HuH-7 (cell line): ENCODE measurements around the gene ANKRD44.
"Not testable (repeated sequence)": the region's sequence is repeated elsewhere in the genome, so short reads cannot be mapped to it uniquely, and the experiment has no call there.

Experiments
- DNase-seq: peaks from one replicate; pipeline ENCODE4 v3.0.0; 2011; ENCODE audit warnings: low spot score

The ANKRD44 gene

DNA sequence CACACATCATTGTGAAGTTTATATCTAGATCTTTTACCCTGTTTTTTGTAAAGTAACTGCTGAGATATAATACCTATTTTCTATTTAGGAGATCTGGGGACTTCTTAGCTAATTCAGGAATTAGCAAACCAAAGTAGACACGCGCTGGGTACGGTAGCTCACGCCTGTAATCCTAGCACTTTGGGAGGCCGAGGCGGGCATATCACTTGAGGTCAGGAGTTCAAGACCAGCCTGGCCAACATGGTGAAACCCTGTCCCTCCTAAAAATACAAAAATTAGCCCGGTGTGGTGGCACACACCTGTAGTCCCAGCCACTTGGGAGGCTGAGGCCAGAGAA is 23.0 kb downstream of the ANKRD44 start:
- DNase-seq = not testable (repeated sequence)

DNA sequence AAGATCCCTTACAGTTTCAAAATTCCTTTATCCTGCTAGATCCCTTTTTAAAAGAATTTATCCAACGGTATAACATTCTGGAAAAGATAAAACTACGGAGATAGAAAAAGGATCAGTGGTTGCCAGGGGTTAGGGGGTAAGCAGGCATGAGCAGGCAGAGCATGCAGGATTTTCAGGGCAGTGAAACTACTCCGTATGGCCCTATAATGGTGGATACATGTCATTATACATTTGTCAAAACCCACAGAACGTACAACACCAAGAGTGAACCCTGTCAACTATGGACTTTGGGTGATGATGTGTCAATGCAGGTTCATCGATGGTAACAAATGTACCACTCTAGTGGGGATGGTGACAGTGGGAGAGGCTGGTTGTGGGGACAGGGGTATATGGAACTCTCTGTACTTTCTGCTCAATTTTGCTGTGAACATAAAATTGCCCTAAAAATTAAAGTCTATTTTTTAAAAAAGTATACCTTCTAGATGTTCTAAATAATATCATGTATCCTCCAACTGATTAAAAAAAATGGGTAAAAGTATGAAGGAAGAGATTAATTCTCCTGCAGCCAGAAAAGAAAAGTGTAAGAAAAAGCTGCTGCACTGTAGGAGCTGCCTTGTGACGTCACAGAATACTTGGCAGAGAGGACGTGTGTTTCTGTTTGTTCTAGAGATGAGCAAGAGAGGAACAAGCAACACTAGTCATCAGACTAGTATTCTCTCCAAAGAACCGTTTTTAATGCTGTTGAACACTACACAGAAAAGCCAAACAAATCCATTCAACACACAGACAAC is 23.6 kb downstream of the ANKRD44 start:
- DNase-seq = no peak

GRCh38 chr2:197285361-197285760 is 25.2 kb downstream of the ANKRD44 start:
- no peak for DNase-seq

GRCh38 chr2:197284956-197285355 is 25.6 kb downstream of the ANKRD44 start:
- DNase-seq = no peak

DNA sequence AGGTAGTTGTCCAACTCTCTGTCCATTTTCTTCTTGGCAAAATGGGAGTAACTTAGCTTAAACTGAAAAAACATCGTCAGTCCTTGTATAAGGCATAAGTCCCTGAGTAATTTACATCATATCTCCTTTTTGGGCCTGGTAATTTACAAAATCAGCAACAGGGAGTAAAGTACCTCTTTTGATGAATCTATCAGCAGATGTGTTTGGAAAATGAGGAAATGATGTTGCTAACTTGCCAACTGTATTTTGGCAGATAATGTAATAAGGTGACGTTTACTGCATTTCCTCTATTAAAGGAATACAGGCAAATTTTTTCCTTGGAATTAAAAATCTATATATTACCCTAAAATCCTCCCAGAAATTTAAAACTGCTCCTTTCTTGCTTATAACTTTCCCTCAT is 29.2 kb downstream of the ANKRD44 start:
- DNase-seq = no peak

- no peak for DNase-seq
Measured at GRCh38 chr2:197280015-197280702, 30.4 kb downstream of the ANKRD44 start.

DNA sequence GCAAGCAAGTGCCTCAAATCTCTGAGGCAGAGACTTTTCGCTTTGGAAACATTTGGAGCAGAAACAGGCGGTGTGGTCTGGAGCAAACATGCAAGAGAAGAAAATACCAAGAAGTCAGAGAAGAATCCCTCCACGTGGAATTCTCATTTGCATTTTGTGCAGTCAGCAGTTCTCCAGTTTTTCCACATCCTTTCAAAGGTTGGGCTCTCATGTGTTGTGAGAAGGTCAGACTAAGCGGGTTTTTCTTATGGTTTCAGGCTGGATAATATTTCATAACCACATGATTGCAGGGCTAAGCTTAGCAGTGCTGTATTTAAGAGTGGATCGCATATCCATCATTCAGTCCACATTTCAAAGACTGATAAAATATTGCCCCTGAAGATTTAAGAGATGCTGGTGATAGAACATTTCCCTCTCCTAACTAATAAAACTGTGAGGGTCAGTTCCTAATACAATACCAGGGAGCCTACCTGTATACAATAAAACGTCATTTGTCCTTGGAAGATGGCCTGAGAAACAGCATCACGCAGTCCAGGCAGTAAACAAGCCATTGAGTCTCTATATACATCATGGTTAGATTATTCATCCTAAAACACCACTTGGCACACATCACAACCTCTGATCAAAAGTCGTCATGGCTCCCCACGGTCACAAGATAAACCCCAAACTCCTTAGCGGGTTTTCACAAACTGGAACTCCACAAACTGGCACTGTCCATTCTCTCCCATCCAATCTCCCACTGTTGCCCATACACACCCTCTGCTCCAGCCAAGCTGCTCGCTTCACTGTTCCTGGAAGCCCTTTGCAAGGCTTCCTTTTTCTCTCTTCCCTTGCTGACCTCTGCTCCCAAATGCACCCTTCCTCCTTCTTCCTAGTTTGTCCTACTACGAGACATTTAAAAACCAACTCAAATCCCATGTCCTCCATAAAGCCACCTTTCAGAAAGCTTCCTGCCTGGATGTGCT is 31.5 kb downstream of the ANKRD44 start:
- no peak for DNase-seq

DNA sequence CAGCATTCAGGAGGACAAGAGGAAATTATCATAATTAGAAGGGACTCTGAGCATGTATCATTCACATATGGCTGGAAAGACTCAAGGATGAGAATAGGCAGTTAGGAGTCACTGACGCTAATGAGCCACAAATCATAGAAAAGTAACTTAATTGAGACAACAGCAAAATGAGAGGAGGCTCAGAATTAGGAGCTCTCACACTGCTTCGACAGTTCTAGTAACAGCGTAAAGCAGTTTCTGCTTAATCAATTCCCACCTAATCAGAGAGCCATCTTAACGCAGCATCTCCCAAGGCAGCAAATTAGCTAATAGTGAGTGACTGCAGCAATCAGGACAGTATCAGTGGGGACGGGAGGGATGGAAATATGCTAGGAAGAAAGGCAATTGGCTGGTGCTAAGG is 32.8 kb downstream of the ANKRD44 start:
- no peak for DNase-seq

GRCh38 chr2:197276156-197276555 is 34.4 kb downstream of the ANKRD44 start:
- DNase-seq = no peak

- DNase-seq = no peak
Measured at GRCh38 chr2:197274937-197275336, 35.6 kb downstream of the ANKRD44 start.

GRCh38 chr2:197274349-197274748 is 36.2 kb downstream of the ANKRD44 start:
- no peak for DNase-seq

DNA sequence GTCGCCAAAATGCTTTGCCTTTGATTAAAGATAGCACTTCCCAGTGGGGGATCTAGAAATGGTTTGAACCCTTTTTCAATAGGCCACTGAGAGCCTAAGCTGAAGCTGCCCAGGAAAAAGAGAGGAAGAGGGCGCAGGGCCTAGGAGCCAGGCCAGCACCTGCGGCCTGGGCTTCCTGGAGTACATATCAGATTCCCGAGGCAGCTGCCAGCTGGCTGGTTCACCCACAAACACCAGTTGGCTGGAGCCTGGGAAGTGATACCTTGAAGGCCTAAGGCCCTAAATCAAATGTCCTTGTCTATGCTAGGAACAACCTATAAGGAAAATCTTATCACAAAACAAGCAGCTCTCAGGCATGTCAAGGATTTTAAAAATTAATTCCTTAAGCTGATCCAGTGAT is 37.1 kb downstream of the ANKRD44 start:
- no peak for DNase-seq

DNA sequence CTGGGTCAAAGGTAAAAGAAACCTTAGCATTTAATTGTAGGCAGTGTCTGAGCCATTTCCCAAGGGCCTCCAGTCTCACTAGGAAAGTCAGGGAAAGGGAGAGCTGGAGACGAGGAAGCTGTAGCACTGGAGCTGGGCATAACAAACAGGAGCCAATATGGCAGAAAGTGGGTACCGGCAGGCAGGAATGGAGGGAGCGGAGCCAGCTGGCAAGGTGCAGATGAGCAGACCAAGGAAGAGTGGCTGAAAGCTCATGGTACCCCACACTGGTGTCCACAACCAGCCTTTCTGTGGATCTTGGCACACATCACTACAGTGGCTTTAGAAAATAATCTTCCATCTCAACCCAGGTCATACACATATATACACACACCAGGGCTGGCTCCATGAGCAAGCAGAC is 40.0 kb downstream of the ANKRD44 start:
- no peak for DNase-seq

DNA sequence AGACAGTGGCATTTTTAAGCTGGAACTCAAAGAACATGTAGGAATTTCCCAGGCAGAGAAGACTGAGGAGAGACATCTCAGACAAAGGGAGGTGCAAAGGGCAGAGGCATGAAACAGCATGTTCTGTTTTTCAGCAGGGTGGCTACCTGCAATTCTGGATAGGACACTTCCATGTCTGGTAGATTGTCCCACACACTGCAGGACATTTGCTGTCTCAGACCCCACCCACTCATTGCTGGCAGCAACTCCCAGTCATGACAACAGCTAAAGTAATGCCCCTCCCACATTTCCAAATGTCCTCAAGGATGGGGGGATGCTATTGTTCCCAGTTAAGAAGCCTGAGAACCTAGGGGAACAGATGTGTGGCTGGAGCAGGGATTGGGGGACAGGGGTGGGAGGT is 40.8 kb downstream of the ANKRD44 start:
- no peak for DNase-seq

- no peak for DNase-seq
Measured at GRCh38 chr2:197268786-197269584, 41.6 kb downstream of the ANKRD44 start.

DNA sequence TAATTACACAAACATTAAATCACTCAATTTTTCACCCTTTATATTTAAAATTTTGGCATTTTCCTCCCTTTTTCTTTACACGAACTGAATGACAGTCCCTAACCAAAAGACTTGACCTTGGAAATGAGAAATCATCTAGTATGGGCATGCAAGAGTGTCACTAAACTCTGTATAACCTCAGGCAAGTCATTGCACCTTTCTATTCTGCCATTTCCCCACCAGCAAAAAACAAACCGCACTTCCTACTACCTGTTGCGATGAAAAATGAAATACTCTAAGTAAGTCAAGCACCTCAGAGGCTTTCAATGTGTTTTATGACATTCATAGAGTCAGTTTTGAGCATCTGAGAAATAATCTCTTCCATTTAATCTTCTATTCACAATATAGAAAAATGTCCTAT is 44.1 kb downstream of the ANKRD44 start:
- no peak for DNase-seq

- DNase-seq = no peak
Measured at GRCh38 chr2:197265924-197266323, 44.7 kb downstream of the ANKRD44 start.

DNA sequence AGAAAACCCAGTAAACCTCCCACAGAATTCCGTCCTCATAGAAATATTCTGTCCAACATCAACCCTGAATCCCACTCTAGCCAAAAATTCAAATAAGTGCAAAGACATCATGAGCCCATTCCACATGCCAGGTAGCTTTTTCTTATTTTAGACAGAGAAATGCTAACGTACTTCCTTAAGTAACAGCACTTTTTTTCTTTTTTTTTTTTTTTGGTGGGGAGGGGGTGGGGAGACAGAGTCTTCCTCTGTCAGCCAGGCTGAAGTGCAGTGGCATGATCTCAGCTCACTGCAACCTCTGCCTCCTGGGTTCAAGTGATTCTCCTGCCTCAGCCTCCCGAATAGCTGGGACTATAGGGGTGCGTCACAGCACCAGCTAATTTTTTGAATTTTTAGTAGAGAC is 45.5 kb downstream of the ANKRD44 start:
- DNase-seq = no peak

DNA sequence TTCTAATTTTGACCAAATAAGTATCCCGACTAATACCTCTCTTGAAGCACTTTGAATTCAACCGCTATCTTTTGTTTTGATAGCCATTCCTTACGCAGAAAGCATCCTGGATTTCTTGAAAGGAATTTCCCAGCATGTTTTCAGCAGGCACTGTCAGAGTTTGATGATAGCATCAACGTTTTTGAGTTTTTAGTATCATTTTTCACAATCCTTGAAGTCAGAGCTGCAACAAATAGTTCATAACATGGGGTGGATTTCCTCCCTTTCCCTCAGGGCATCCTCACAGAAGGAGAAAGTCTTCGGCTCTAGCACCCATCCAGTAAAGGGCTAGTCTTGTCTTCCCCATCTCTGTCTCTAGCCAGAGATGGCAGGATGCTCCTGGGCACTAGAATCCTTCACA is 46.2 kb downstream of the ANKRD44 start:
- no peak for DNase-seq

- DNase-seq = no peak
Measured at GRCh38 chr2:197263077-197263476, 47.5 kb downstream of the ANKRD44 start.

DNA sequence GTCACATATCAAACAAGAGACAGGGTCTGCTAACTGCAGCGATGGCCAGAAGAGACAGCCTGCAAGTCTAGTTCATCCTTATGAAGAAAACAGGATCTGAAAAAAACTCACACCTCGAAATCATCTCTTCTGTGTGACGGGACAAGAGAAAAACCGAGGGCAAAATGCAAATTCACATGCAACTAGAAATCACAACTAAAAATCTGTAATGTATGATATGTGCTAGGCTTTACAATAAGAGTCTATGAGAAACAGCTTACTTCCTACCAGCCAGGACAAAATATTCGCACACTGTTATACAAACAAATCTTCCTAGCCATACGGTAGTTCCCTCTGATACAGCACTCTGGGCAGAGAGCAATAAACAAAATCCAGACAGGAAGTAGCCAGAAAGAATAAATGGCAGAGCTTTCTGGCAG is 48.8 kb downstream of the ANKRD44 start:
- no peak for DNase-seq

GRCh38 chr2:197259470-197259999 is 51.0 kb downstream of the ANKRD44 start:
- no peak for DNase-seq
